ENCODE results near the gene ARID3A.
"Not testable (repeated sequence)": the region's sequence is repeated elsewhere in the genome, so short reads cannot be mapped to it uniquely, and the experiment has no call there.

The ARID3A gene, protein sequence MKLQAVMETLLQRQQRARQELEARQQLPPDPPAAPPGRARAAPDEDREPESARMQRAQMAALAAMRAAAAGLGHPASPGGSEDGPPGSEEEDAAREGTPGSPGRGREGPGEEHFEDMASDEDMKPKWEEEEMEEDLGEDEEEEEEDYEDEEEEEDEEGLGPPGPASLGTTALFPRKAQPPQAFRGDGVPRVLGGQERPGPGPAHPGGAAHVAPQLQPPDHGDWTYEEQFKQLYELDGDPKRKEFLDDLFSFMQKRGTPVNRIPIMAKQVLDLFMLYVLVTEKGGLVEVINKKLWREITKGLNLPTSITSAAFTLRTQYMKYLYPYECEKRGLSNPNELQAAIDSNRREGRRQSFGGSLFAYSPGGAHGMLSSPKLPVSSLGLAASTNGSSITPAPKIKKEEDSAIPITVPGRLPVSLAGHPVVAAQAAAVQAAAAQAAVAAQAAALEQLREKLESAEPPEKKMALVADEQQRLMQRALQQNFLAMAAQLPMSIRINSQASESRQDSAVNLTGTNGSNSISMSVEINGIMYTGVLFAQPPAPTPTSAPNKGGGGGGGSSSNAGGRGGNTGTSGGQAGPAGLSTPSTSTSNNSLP

GRCh38 chr19:925526-926322 is at the start of gene ARID3A:
ARID3A (plus strand) TSS chr19:926035; CDS start chr19:929529, 3,494 bp downstream.
- TF ChIP-seq ZNF274 (IDR thresholded peaks at IDR 0.05; ENCODE audit: low read depth, low read length), result no peak
- H3K4me3 ChIP-seq (ENCODE audit: low read length), result peak within 1 kb of the TSS; percentile 90

- TF ChIP-seq ZNF274 (IDR thresholded peaks at IDR 0.05; ENCODE audit: low read depth, low read length), result no peak
- H3K4me3 ChIP-seq (ENCODE audit: low read length), result no peak overlapping the region
Measured at GRCh38 chr19:876089-876488, 49.7 kb upstream of the ARID3A start.

GRCh38 chr19:876780-877314 is 49.0 kb upstream of the ARID3A start:
- no peak overlapping the region for H3K4me3 ChIP-seq (ENCODE audit: low read length)
- TF ChIP-seq ZNF274 (IDR thresholded peaks at IDR 0.05; ENCODE audit: low read depth, low read length), result no peak

DNA sequence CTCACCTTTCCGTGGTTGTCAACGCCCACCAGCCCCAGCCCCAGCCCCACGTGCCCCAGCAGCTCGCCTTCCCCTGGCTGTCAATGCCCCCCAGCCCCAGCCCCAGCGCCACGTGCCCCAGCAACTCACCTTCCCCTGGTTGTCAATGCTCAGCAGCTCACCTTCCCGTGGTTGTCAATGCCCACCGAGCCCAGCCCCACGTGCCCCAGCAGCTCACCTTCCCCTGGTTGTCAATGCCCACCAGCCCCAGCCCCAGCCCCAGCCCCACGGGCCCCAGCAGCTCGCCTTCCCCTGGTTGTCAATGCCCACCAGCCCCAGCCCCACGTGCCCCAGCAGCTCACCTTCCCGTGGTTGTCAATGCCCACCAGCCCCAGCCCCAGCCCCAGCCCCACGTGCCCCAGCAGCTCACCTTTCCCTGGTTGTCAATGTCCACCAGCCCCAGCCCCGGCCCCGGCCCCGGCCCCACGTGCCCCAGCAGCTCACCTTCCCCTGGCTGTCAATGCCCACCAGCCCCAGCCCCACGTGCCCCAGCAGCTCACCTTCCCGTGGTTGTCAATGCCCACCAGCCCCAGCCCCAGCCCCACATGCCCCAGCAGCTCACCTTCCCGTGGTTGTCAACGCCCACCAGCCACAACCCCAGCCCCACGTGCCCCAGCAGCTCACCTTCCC is 47.7 kb upstream of the ARID3A start:
- H3K4me3 ChIP-seq (ENCODE audit: low read length), result not testable (repeated sequence)

DNA sequence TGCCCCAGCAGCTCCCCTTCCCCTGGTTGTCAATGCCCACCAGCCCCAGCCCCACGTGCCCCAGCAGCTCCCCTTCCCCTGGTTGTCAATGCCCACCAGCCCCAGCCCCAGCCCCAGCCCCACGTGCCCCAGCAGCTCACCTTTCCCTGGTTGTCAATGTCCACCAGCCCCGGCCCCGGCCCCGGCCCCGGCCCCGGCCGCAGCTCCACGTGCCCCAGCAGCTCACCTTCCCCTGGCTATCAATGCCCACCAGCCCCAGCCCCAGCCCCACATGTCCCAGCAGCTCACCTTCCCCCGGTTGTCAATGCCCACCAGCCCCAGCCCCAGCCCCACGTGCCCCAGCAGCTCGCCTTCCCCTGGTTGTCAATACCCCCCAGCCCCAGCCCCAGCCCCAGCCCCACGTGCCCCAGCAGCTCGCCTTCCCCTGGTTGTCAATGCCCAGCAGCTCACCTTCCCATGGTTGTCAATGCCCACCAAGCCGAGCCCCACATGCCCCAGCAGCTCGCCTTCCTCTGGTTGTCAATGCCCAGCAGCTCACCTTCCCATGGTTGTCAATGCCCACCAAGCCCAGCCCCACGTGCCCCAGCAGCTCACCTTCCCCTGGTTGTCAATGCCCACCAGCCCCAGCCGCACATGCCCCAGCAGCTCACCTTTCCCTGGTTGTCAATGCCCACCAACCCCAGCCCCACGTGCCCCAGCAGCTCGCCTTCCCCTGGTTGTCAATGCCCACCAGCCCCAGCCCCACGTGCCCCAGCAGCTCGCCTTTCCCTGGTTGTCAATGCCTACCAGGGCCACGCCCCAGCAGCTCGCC is 46.9 kb upstream of the ARID3A start:
- not testable (repeated sequence) for H3K4me3 ChIP-seq (ENCODE audit: low read length)

DNA sequence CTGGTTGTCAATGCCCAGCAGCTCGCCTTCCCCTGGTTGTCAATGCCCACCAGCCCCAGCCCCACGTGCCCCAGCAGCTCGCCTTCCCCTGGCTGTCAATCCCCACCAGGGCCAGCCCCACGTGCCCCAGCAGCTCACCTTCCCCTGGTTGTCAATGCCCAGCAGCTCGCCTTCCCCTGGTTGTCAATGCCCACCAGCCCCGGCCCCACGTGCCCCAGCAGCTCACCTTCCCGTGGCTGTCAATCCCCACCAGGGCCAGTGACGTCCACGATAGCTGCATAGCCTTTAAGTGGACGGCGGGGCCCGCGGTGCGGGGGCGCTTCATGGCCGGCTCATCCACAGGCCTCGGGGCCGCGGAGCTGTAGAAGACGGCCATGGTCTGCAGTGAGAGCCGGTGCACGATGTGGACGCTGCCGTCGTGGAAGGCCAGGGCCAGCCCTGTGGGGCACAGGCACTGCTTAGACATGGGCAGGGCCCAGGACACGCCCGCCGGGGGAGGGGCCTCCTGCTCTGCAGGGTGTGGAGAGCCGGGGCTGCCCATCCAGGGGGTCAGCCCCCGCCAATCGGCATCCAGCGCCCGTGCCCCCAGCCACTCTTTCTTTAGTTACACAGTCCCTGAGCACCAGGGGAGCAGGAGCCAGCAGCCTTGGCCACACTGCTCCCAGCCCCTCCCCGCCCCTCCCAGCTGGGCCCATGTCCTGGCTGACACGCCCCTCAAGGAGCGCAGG is 46.0 kb upstream of the ARID3A start:
- no peak overlapping the region for H3K4me3 ChIP-seq (ENCODE audit: low read length)
- TF ChIP-seq ZNF274 (IDR thresholded peaks at IDR 0.05; ENCODE audit: low read depth, low read length), result no peak

DNA sequence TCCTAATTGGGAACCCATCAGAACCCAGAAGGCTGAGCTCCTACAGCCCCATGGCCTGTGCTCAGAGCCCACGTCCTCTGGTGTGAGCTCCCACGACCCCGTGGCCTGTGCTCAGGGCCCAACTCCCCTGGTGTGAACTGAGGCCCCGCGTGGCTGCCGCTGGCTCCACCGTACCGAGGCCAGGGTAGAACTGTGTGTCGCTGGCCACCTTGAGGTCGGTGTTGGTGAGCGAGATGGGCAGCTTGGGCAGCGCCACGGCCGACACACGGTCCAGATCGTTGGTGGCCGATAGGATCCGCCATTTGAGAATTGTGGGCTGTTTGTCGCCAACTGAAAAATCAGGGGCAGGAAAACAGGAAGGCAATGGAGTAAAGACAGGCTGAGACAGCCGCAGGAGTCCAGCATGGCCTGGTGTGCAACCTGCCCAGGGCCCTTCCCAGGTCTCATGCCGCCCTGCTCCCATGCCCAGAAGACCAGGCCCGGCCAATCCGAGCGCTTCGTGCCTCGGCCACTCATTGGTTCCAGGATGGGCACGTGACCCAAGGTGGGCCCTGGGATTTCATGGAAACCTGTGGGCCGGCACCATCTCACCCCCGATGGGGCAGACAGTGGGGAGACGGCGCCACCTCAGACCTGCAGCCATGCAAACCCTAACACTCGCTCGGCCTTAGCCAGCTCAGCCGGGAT is 44.3 kb upstream of the ARID3A start:
- H3K4me3 ChIP-seq (ENCODE audit: low read length), result no peak overlapping the region
- TF ChIP-seq ZNF274 (IDR thresholded peaks at IDR 0.05; ENCODE audit: low read depth, low read length), result no peak

GRCh38 chr19:882871-883497 is 42.9 kb upstream of the ARID3A start:
- no peak overlapping the region for H3K4me3 ChIP-seq (ENCODE audit: low read length)
- TF ChIP-seq ZNF274 (IDR thresholded peaks at IDR 0.05; ENCODE audit: low read depth, low read length), result no peak

DNA sequence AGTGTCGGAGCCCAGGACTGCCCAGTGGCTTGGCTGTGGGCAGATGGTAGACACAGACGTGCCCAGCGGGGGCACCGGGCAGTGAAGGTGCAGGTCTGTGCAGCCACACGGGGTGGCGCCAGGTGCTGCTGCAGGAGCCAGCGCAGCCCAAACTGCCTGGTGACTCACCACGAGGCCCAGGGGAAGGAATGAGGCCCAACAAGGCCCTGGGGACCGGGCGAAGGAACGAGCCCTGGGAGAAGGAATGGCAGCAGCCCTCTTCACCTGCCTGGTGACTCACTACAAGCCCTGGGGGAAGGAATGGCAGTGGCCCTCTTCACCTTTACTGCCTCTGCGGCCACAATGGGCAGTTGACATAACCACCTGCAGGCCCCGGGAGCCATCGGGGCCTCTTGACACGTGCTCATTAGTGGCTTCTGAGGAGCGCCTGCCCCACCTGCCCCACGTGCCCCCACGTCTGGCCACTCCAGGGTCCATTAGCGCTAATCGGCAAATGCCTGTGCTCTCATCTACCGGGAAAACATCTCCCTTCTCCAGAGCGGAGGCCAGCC is 42.1 kb upstream of the ARID3A start:
- TF ChIP-seq ZNF274 (IDR thresholded peaks at IDR 0.05; ENCODE audit: low read depth, low read length), result no peak
- H3K4me3 ChIP-seq (ENCODE audit: low read length), result no peak overlapping the region

GRCh38 chr19:884420-885211 is 41.2 kb upstream of the ARID3A start:
- TF ChIP-seq ZNF274 (IDR thresholded peaks at IDR 0.05; ENCODE audit: low read depth, low read length), result no peak

More at GRCh38 chr19:884420-885211, 41.2 kb upstream of the ARID3A start:
- no peak overlapping the region for H3K4me3 ChIP-seq (ENCODE audit: low read length)
